Head of caudate nucleus (tissue), 42 donors: ENCODE data around the gene DLG4.
"Not testable (repeated sequence)": the region's sequence is repeated elsewhere in the genome, so short reads cannot be mapped to it uniquely, and the experiment has no call there.

Experiments
- DNase-seq, 42 donors: peaks; one replicate each; pipeline versions ENCODE4 v3.0.0 to v3.0.0-alpha.2; 2020 to 2021; ENCODE audit warnings: mixed read lengths in 7 of 42
- intact Hi-C: fragments of 100-400 bp; cut with DNase I; formaldehyde crosslinking; loops from one replicate; pipeline ENCODE4 v1.15.0; 2022

The DLG4 gene

GRCh38 chr17:7196651-7197401, 22.8 kb downstream of the DLG4 start:
- no peak for DNase-seq
- intact Hi-C loops: no loop called here

- no peak for DNase-seq
- intact Hi-C loops: no loop called here
Observed at GRCh38 chr17:7195971-7196370, 23.7 kb downstream of the DLG4 start.

- intact Hi-C loops: no loop called here
- no peak for DNase-seq
Observed at GRCh38 chr17:7192271-7192937, 27.2 kb downstream of the DLG4 start.

- DNase-seq: peak in 41 of 42 donors; percentile 54 to 85 (median 70)
- intact Hi-C loops: no loop called here
Observed at GRCh38 chr17:7191571-7192270, 27.9 kb downstream of the DLG4 start.

- DNase-seq: peak in 5 of 42 donors; percentile 32 to 47 (median 36)
- intact Hi-C loops: no loop called here
Observed at GRCh38 chr17:7191069-7191468, 28.6 kb downstream of the DLG4 start.

- intact Hi-C loops: no loop called here
- peak in 2 of 42 donors; percentile 27 to 29 for DNase-seq
Observed at GRCh38 chr17:7190276-7190917, 29.2 kb downstream of the DLG4 start.

- intact Hi-C loops: no loop called here
- DNase-seq: no peak
Observed at GRCh38 chr17:7186241-7186640, 33.4 kb downstream of the DLG4 start.

- no peak for DNase-seq
- intact Hi-C loops: no loop called here
Observed at GRCh38 chr17:7184647-7185046, 35.0 kb downstream of the DLG4 start.

GRCh38 chr17:7184091-7184488, 35.5 kb downstream of the DLG4 start:
- intact Hi-C loops: no loop called here
- peak in 12 of 42 donors; percentile 15 to 61 (median 44) for DNase-seq

- no peak for DNase-seq
- intact Hi-C loops: no loop called here
Observed at GRCh38 chr17:7183433-7184090, 36.1 kb downstream of the DLG4 start.

GRCh38 chr17:7182101-7182500, 37.5 kb downstream of the DLG4 start:
- intact Hi-C loops, DNase-seq: not testable (repeated sequence)

GRCh38 chr17:7179317-7180254, 40.0 kb downstream of the DLG4 start, which contains the start of gene ASGR1:
Gene ASGR1 (minus strand): TSS chr17:7179370. CDS start chr17:7178563, 807 bp downstream.
- no peak for DNase-seq
- intact Hi-C loops: no loop called here

- DNase-seq: no peak
- intact Hi-C loops: no loop called here
Observed at GRCh38 chr17:7178973-7179316, 40.7 kb downstream of the DLG4 start.

- intact Hi-C loops: no loop called here
- peak in 2 of 42 donors; percentile 28 to 36 for DNase-seq
Observed at GRCh38 chr17:7177954-7178477, 41.6 kb downstream of the DLG4 start.

- peak; percentile 59 to 91 (median 76) for DNase-seq
- intact Hi-C loops: no loop called here
Observed at GRCh38 chr17:7177191-7177953, 42.3 kb downstream of the DLG4 start.

GRCh38 chr17:7176841-7177190, 42.8 kb downstream of the DLG4 start:
- intact Hi-C loops: no loop called here
- no peak for DNase-seq
